ENCODE data around the gene CDKAL1.

CDKAL1 gene

DNA sequence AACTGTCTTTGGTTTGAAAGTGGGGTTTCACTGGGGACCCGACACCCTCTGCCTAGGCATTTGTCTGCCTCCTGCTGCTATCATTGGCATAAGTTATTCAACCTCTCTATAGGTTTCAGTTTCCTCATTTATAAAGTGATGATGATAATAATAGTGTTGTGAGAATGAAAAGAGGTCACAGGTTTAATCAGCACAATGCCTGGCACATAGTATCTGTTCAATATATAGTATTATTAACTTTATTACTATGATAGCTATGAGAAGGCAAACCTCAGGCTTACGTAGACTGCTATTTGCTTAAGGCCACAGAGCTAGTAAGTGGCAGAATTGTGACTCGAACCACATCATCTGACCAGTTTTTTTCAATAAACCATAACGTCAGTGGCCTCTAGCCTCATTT is 256.8 kb downstream of the CDKAL1 start:
- Histone ChIP-seq H3K9ac (ENCODE audit: low read length in 2 of 2) (no peak overlapping the region), H3K36me3 (ENCODE audit: control insufficient read depth in 2 of 2, insufficient read depth in 2 of 2, low read length in 2 of 2) (no peaks in the 10 kb centered on the region), H3K4me1 (ENCODE audit: control insufficient read depth, insufficient read depth, low read length) (no peaks in the 10 kb centered on the region), H3K27ac (ENCODE audit: low read length) (no peak overlapping the region), H3K9me3 (ENCODE audit: control insufficient read depth in 2 of 2, low read length in 2 of 2) (no peaks in the 10 kb centered on the region), H3K27me3 (ENCODE audit: control insufficient read depth in 1 of 2, insufficient read depth in 2 of 2, low read length in 2 of 2) (no peaks in the 10 kb centered on the region), H3K4me3 (ENCODE audit: low read length in 2 of 2) (no peak overlapping the region)

DNA sequence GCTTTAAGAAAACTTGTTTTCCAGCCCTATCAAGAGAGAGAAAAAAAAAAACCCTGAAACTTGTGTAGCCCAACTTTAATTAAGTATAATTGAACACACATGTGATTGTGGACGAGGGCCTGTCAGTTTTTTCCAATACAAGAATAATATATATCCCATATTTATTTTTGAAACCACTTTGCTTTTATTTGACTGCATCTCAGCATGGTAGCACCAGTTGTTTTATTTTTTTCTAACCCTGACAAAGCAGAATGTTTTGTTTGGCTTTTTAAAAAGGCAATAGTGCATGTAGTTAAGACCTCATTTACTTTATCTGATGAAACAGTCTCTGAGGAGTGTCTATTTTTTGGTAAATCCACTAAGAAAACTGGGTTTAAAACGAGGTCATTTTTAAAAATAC is 257.7 kb downstream of the CDKAL1 start:
- H3K27me3 ChIP-seq (ENCODE audit: control insufficient read depth in 1 of 2, insufficient read depth in 2 of 2, low read length in 2 of 2), result no peaks in the 10 kb centered on the region
- H3K9ac ChIP-seq (ENCODE audit: low read length in 2 of 2), result no peak overlapping the region
- H3K36me3 ChIP-seq (ENCODE audit: control insufficient read depth in 2 of 2, insufficient read depth in 2 of 2, low read length in 2 of 2), result no peaks in the 10 kb centered on the region
- H3K4me1 ChIP-seq (ENCODE audit: control insufficient read depth, insufficient read depth, low read length), result no peaks in the 10 kb centered on the region
- no peak overlapping the region for H3K4me3 ChIP-seq (ENCODE audit: low read length in 2 of 2)
- H3K27ac ChIP-seq (ENCODE audit: low read length), result no peak overlapping the region
- H3K9me3 ChIP-seq (ENCODE audit: control insufficient read depth in 2 of 2, low read length in 2 of 2), result no peaks in the 10 kb centered on the region

DNA sequence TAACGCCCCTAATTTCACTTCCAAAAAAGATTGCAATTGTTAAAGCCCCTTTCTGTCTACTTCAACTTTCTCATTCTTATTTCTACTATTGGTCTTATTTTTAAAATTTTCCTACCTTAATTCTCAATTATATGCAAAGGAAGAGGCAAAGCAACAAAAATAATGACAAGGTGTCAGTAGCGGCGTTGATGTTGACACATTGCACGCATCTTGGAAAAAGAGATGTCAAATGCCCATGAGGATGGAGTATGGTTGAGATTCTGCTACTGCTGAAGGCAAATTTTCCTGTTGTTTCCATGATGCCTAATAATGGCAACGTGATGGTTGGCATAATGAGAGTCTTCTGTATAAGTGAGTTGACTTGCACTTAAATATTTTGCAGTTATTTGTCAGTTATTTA is 258.9 kb downstream of the CDKAL1 start:
- Histone ChIP-seq H3K27me3 (ENCODE audit: control insufficient read depth in 1 of 2, insufficient read depth in 2 of 2, low read length in 2 of 2) (no peaks in the 10 kb centered on the region), H3K4me3 (ENCODE audit: low read length in 2 of 2) (no peak overlapping the region), H3K9ac (ENCODE audit: low read length in 2 of 2) (no peak overlapping the region), H3K36me3 (ENCODE audit: control insufficient read depth in 2 of 2, insufficient read depth in 2 of 2, low read length in 2 of 2) (no peaks in the 10 kb centered on the region), H3K4me1 (ENCODE audit: control insufficient read depth, insufficient read depth, low read length) (no peaks in the 10 kb centered on the region), H3K27ac (ENCODE audit: low read length) (no peak overlapping the region), H3K9me3 (ENCODE audit: control insufficient read depth in 2 of 2, low read length in 2 of 2) (no peaks in the 10 kb centered on the region)

DNA sequence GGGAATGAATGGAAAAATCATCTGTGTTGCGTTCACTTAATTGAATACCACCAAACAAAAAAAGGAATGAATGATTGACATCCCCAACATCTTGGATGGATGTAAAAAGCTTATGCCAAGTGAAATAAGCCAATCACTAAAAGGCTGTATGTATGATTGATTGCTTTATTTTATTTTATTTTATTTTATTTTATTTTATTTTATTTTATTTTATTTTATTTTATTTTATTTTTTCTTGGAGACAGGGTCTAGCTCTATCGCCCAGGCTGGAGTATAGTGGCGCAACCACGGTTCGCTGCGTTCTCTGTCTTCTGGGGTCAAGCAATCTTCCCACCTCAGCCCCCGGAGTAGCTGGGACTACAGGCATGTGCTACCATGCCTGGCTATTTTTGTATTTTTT is 263.3 kb downstream of the CDKAL1 start:
- Histone ChIP-seq H3K27me3 (ENCODE audit: control insufficient read depth in 1 of 2, insufficient read depth in 2 of 2, low read length in 2 of 2) (no peaks in the 10 kb centered on the region), H3K4me3 (ENCODE audit: low read length in 2 of 2) (no peak overlapping the region), H3K36me3 (ENCODE audit: control insufficient read depth in 2 of 2, insufficient read depth in 2 of 2, low read length in 2 of 2) (no peaks in the 10 kb centered on the region), H3K4me1 (ENCODE audit: control insufficient read depth, insufficient read depth, low read length) (no peaks in the 10 kb centered on the region), H3K9ac (ENCODE audit: low read length in 2 of 2) (no peak overlapping the region), H3K27ac (ENCODE audit: low read length) (no peak overlapping the region), H3K9me3 (ENCODE audit: control insufficient read depth in 2 of 2, low read length in 2 of 2) (no peaks in the 10 kb centered on the region)

DNA sequence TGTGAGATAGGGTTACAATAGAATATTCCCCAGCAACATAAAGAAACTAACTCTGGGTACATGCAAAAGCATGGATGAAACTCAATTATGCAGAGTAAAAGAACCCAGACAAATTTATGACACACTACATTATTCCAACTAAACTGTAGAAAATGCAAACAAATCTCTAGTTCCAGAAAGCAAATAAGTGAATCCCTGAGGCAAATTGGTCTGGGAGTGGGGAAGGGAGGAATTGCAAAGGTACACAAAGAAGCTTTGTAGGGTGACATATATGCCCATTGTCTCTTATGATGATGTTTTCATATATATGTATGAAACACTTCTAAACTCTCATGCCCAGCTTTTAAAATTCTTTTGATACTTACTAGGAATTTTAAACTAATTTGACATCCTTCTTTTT is 266.0 kb downstream of the CDKAL1 start:
- H3K36me3 ChIP-seq (ENCODE audit: control insufficient read depth in 2 of 2, insufficient read depth in 2 of 2, low read length in 2 of 2), result no peaks in the 10 kb centered on the region
- no peaks in the 10 kb centered on the region for H3K27me3 ChIP-seq (ENCODE audit: control insufficient read depth in 1 of 2, insufficient read depth in 2 of 2, low read length in 2 of 2)
- H3K4me3 ChIP-seq (ENCODE audit: low read length in 2 of 2), result no peak overlapping the region
- no peak overlapping the region for H3K27ac ChIP-seq (ENCODE audit: low read length)
- H3K4me1 ChIP-seq (ENCODE audit: control insufficient read depth, insufficient read depth, low read length), result peaks cover 5% of the 10 kb centered on the region
- no peak overlapping the region for H3K9ac ChIP-seq (ENCODE audit: low read length in 2 of 2)
- no peaks in the 10 kb centered on the region for H3K9me3 ChIP-seq (ENCODE audit: control insufficient read depth in 2 of 2, low read length in 2 of 2)

DNA sequence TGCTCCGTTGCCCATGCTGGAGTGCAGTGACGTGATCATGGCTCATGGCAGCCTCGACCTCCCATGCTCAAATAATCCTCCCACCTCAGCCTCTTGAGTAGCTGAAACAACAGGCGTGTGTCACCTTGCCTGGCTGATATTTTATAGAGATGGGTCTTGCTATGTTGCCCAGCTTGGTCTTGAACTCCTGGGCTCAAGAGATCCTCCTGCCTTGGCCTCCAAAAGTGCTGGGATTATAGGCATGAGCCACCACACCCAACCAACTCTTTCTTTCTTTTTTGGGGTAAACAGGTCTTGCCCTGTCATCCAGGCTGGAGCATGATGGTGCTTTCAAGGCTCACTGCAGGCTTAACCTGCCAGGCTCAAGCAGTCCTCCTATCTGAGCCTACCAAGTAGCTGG is 266.4 kb downstream of the CDKAL1 start:
- Histone ChIP-seq H3K9ac (ENCODE audit: low read length in 2 of 2) (no peak overlapping the region), H3K9me3 (ENCODE audit: control insufficient read depth in 2 of 2, low read length in 2 of 2) (no peaks in the 10 kb centered on the region), H3K27me3 (ENCODE audit: control insufficient read depth in 1 of 2, insufficient read depth in 2 of 2, low read length in 2 of 2) (no peaks in the 10 kb centered on the region), H3K4me1 (ENCODE audit: control insufficient read depth, insufficient read depth, low read length) (peaks cover 5% of the 10 kb centered on the region), H3K27ac (ENCODE audit: low read length) (no peak overlapping the region), H3K4me3 (ENCODE audit: low read length in 2 of 2) (no peak overlapping the region), H3K36me3 (ENCODE audit: control insufficient read depth in 2 of 2, insufficient read depth in 2 of 2, low read length in 2 of 2) (no peaks in the 10 kb centered on the region)

DNA sequence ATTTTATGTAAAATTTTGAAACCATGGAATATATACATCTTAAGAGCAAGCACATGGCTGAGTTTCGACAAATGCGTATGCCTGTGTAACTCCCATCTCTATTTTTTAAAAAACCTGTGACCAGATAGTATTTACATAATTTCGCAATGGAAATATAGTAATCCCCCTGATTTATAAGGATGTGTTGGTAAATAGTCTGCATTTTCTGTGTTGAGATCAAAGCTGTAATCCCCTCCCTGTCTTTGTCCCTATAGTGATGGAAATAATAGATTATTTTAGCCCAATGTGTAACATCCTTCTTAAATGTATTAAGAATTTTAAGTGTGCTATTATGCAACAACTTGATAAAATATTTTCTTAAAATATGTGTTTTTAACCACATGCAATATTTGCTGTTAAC is 267.3 kb downstream of the CDKAL1 start:
- no peak overlapping the region for H3K4me3 ChIP-seq (ENCODE audit: low read length in 2 of 2)
- H3K9me3 ChIP-seq (ENCODE audit: control insufficient read depth in 2 of 2, low read length in 2 of 2), result no peaks in the 10 kb centered on the region
- no peak overlapping the region for H3K9ac ChIP-seq (ENCODE audit: low read length in 2 of 2)
- no peak overlapping the region for H3K27ac ChIP-seq (ENCODE audit: low read length)
- no peaks in the 10 kb centered on the region for H3K36me3 ChIP-seq (ENCODE audit: control insufficient read depth in 2 of 2, insufficient read depth in 2 of 2, low read length in 2 of 2)
- H3K4me1 ChIP-seq (ENCODE audit: control insufficient read depth, insufficient read depth, low read length), result peaks cover 5% of the 10 kb centered on the region
- no peaks in the 10 kb centered on the region for H3K27me3 ChIP-seq (ENCODE audit: control insufficient read depth in 1 of 2, insufficient read depth in 2 of 2, low read length in 2 of 2)

DNA sequence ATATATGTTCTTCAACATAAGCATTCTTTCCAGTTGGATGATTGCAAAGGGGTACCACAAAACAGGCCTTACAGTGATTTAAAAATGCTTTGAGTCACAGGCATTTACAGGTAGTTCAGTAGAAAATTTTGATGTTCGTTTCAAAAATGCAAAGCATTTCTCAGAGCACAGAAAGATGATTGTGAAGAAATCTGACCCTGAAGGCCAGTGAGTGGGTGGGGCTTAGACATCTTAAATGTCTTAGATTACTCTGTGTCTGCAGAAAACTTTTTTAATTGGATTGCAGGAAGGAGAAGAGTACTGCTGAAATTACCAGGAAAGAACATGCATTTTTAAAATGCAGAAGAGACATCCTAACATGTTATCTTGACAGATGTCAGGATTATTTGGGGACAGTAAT is 268.3 kb downstream of the CDKAL1 start:
- Histone ChIP-seq H3K4me3 (ENCODE audit: low read length in 2 of 2) (no peak overlapping the region), H3K27me3 (ENCODE audit: control insufficient read depth in 1 of 2, insufficient read depth in 2 of 2, low read length in 2 of 2) (no peaks in the 10 kb centered on the region), H3K9me3 (ENCODE audit: control insufficient read depth in 2 of 2, low read length in 2 of 2) (no peaks in the 10 kb centered on the region), H3K9ac (ENCODE audit: low read length in 2 of 2) (no peak overlapping the region), H3K27ac (ENCODE audit: low read length) (no peak overlapping the region), H3K4me1 (ENCODE audit: control insufficient read depth, insufficient read depth, low read length) (peaks cover 5% of the 10 kb centered on the region), H3K36me3 (ENCODE audit: control insufficient read depth in 2 of 2, insufficient read depth in 2 of 2, low read length in 2 of 2) (no peaks in the 10 kb centered on the region)

DNA sequence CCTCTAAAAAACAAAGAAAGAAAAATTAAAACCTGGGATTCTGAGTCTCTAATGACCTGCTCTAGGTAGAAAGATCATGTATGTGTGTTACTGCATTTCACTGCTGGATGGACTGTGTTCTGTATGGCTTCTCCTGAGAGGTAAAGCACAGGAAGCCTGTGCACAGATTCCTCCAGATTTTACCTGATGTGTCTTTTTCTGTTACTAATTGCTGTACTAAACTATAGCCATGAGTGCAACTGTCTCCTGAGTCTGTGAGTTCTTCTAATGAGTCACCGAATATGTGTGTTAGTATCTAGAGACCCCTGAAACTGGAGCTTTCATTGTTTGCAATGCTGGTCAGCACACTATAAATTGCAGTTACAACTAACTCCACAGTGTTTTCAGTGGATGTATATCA is 270.8 kb downstream of the CDKAL1 start:
- no peaks in the 10 kb centered on the region for H3K27me3 ChIP-seq (ENCODE audit: control insufficient read depth in 1 of 2, insufficient read depth in 2 of 2, low read length in 2 of 2)

DNA sequence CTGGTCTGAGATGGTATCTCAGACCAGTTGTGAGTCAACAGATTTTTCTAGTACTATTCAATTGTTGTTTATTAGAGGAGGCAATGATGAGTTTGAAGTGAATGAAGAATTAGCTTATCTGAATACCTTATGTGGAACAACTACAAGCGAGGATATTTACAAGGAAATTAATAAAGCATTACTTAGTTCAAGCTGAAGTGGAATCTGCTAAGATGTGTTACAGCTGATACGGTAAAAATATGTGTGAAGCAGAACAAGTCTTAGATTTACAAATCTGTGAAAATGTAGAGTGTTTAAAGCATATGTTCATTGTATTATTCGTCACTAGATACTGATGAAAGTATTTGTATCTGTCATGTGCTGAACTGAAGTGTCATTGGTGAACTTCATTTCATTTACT is 272.4 kb downstream of the CDKAL1 start:
- Histone ChIP-seq H3K27me3 (ENCODE audit: control insufficient read depth in 1 of 2, insufficient read depth in 2 of 2, low read length in 2 of 2) (no peaks in the 10 kb centered on the region), H3K27ac (ENCODE audit: low read length) (no peak overlapping the region), H3K4me3 (ENCODE audit: low read length in 2 of 2) (no peak overlapping the region), H3K9me3 (ENCODE audit: control insufficient read depth in 2 of 2, low read length in 2 of 2) (no peaks in the 10 kb centered on the region), H3K36me3 (ENCODE audit: control insufficient read depth in 2 of 2, insufficient read depth in 2 of 2, low read length in 2 of 2) (no peaks in the 10 kb centered on the region), H3K9ac (ENCODE audit: low read length in 2 of 2) (no peak overlapping the region), H3K4me1 (ENCODE audit: control insufficient read depth, insufficient read depth, low read length) (peaks cover 14% of the 10 kb centered on the region)

More for the DNA sequence above, 270.8 kb downstream of the CDKAL1 start:
- Histone ChIP-seq H3K36me3 (ENCODE audit: control insufficient read depth in 2 of 2, insufficient read depth in 2 of 2, low read length in 2 of 2) (no peaks in the 10 kb centered on the region), H3K27ac (ENCODE audit: low read length) (no peak overlapping the region), H3K9me3 (ENCODE audit: control insufficient read depth in 2 of 2, low read length in 2 of 2) (no peaks in the 10 kb centered on the region), H3K4me3 (ENCODE audit: low read length in 2 of 2) (no peak overlapping the region), H3K4me1 (ENCODE audit: control insufficient read depth, insufficient read depth, low read length) (peaks cover 5% of the 10 kb centered on the region), H3K9ac (ENCODE audit: low read length in 2 of 2) (no peak overlapping the region)

DNA sequence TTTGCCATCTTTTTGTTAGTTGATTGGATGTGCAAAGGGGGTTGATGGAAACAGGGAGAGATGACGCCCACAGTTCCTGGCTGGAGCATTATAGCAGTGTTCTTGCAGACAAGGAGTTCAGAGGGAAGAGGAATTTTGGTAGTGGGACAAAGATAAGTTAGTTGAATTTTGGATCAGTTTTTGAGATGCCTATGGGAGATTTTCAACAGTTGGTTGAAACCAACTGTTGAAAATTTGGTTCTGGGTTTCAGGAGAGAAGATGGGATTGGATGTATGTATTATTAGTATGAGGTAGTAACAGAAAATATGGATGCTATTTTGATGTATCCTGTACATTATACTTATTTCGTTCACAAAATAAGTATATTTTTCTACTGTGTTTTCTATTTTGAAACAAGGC is 274.2 kb downstream of the CDKAL1 start:
- peaks cover 14% of the 10 kb centered on the region for H3K4me1 ChIP-seq (ENCODE audit: control insufficient read depth, insufficient read depth, low read length)
- no peaks in the 10 kb centered on the region for H3K9me3 ChIP-seq (ENCODE audit: control insufficient read depth in 2 of 2, low read length in 2 of 2)
- H3K4me3 ChIP-seq (ENCODE audit: low read length in 2 of 2), result no peak overlapping the region
- H3K36me3 ChIP-seq (ENCODE audit: control insufficient read depth in 2 of 2, insufficient read depth in 2 of 2, low read length in 2 of 2), result no peaks in the 10 kb centered on the region
- H3K9ac ChIP-seq (ENCODE audit: low read length in 2 of 2), result no peak overlapping the region
- no peak overlapping the region for H3K27ac ChIP-seq (ENCODE audit: low read length)
- H3K27me3 ChIP-seq (ENCODE audit: control insufficient read depth in 1 of 2, insufficient read depth in 2 of 2, low read length in 2 of 2), result no peaks in the 10 kb centered on the region

DNA sequence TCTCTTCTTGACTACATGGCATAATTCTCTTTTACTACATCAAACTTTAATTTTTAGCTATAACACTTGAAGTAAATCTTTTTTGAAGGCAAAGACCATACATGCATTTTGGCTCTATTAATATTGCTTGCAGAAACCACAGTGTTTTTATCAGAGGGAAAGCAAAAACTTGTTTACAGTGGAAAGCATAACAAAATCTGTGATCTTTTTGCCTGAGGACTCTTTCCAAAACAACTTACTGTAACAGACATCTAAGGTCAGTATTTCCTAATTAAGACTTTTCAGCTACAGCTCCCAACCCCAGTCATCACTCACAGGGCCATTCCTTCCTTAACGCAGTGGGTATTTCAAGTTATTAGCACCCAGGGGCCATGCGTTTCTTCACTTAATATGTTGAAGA is 274.7 kb downstream of the CDKAL1 start:
- no peak overlapping the region for H3K27ac ChIP-seq (ENCODE audit: low read length)
- no peaks in the 10 kb centered on the region for H3K9me3 ChIP-seq (ENCODE audit: control insufficient read depth in 2 of 2, low read length in 2 of 2)
- H3K4me3 ChIP-seq (ENCODE audit: low read length in 2 of 2), result no peak overlapping the region
- H3K27me3 ChIP-seq (ENCODE audit: control insufficient read depth in 1 of 2, insufficient read depth in 2 of 2, low read length in 2 of 2), result no peaks in the 10 kb centered on the region
- no peak overlapping the region for H3K9ac ChIP-seq (ENCODE audit: low read length in 2 of 2)
- no peaks in the 10 kb centered on the region for H3K36me3 ChIP-seq (ENCODE audit: control insufficient read depth in 2 of 2, insufficient read depth in 2 of 2, low read length in 2 of 2)
- H3K4me1 ChIP-seq (ENCODE audit: control insufficient read depth, insufficient read depth, low read length), result peaks cover 14% of the 10 kb centered on the region
